K562 treated with DMSO at 1 percent for 24 hours (cell line): ENCODE data around the gene ENSA. TPM values are rescaled to one million over a fixed set of nuclear protein-coding genes. Genes with fewer than 3 reads are reported as not detected.

ENCODE experiments used
- total RNA-seq: library from RNA; unstranded; fragments of 300-600 nt; gene quantifications from 2 replicates; pipeline ENCODE4 v1.2.3, GENCODE V29; 2022; ENCODE audit warnings: low read depth; ENCODE audit not compliant: insufficient read depth

Gene ENSA, protein sequence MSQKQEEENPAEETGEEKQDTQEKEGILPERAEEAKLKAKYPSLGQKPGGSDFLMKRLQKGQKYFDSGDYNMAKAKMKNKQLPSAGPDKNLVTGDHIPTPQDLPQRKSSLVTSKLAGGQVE
- 151 and 155 TPM in 2 replicates for total RNA-seq

DNA sequence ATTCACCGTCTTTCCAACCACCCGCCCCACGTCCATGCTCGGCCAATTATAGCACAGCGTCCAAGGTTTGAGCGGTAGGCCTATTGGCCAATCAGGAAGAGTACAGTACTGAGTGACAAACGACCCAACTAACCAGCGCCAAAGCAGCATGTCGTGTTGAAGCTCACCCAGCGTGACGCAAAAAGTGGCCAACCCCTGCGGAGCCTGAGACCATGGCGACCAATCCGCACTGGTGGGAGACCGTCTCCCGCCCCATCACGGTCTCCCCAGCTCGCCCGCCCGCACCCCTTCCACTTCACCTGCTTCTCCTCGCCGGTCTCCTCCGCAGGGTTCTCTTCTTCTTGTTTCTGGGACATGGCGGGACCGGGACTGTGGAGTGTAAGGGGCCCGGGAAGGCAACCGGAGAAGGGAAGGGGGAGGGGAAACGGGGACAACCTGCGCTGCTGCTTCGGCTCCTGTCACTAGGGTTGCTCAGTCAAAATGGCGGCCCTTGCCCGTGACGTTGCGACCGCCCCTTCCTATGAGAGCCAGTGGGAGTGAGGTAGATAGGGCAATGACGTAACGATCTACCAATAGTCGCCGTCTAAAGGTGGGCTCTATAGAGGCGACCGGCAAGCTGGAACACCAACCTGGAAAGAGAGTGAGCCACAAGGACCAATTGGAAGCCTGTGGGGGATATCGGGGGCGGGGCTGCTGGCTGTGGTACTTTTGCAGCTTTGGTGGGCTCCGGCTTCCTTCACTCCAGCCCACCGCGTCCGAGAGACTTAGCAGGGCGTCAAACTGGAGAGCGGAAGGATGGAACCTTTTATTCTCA lies at the start of gene ENSA:
Gene ENSA, minus strand, starts transcription at position 498 of the 814 bp plus-strand sequence. Its CDS starts 142 bp downstream, at position 356.

GRCh38 chr1:150579110-150579944 lies 50.1 kb downstream of the ENSA start, which contains the start of gene MCL1:
MCL1 (minus strand) TSS chr1:150579610; CDS start chr1:150579530, 80 bp downstream.

Other genes starting within 250 kb of the ENSA start
- gene TARS2, start 142.2 kb downstream of the ENSA start, total RNA-seq: 50.9 and 53.0 TPM in 2 replicates
- 28.7 and 31.0 TPM in 2 replicates for gene ECM1, start 121.5 kb downstream of the ENSA start, total RNA-seq
- gene FALEC, start 113.9 kb downstream of the ENSA start, total RNA-seq: not detected in 2 replicates
- 102 and 104 TPM in 2 replicates for gene ADAMTSL4, start 80.2 kb downstream of the ENSA start, total RNA-seq
- 94.0 and 96.6 TPM in 2 replicates for gene MCL1, start 50.0 kb downstream of the ENSA start, total RNA-seq
- 17.0 and 19.0 TPM in 2 replicates for gene GOLPH3L, start 67.5 kb upstream of the ENSA start, total RNA-seq
- gene HORMAD1, start 91.3 kb upstream of the ENSA start, total RNA-seq: not detected in 2 replicates
- 22.6 and 28.0 TPM in 2 replicates for gene CTSS, start 136.2 kb upstream of the ENSA start, total RNA-seq
- gene CTSK, start 178.6 kb upstream of the ENSA start, total RNA-seq: 4.4 and 4.6 TPM in 2 replicates
- 26.6 and 30.1 TPM in 2 replicates for gene ARNT, start 247.0 kb upstream of the ENSA start, total RNA-seq